Activated CD8-positive, alpha-beta memory T cell treated with anti-CD3 and anti-CD28 coated beads, Interleukin-2, amount 50 U/mL, for 1 hour (primary cell): ENCODE measurements around the gene PNPLA7.
A peak's percentile ranks its signal among the peaks of the same experiment; 100 is the strongest.
"Not testable (repeated sequence)": the region's sequence is repeated elsewhere in the genome, so short reads cannot be mapped to it uniquely, and the experiment has no call there.

Experiments
- DNase-seq: peaks from one replicate; pipeline ENCODE4 v3.0.0-alpha.2; 2020; ENCODE audit errors: extremely low read depth

Gene PNPLA7

GRCh38 chr9:137452006-137452760, 98.0 kb downstream of the PNPLA7 start:
- DNase-seq = no peak

- DNase-seq = not testable (repeated sequence)
These were observed 98.8 kb downstream of the PNPLA7 start for GRCh38 chr9:137451264-137452005.

- DNase-seq = peak; percentile 39
These were observed 99.5 kb downstream of the PNPLA7 start for GRCh38 chr9:137450539-137451222.

- DNase-seq = peak; percentile 22
These were observed 100.2 kb downstream of the PNPLA7 start for GRCh38 chr9:137449931-137450538.

- no peak for DNase-seq
These were observed 100.9 kb downstream of the PNPLA7 start for GRCh38 chr9:137449081-137449844.

GRCh38 chr9:137448602-137448962, 101.6 kb downstream of the PNPLA7 start:
- DNase-seq = no peak

GRCh38 chr9:137447722-137448601, 102.2 kb downstream of the PNPLA7 start:
- DNase-seq = no peak

GRCh38 chr9:137446851-137447471, 103.2 kb downstream of the PNPLA7 start:
- no peak for DNase-seq

- no peak for DNase-seq
These were observed 104.2 kb downstream of the PNPLA7 start for GRCh38 chr9:137445930-137446431.

- DNase-seq = peak; percentile 55
These were observed 104.9 kb downstream of the PNPLA7 start for GRCh38 chr9:137445275-137445807.

- no peak for DNase-seq
These were observed 106.0 kb downstream of the PNPLA7 start for GRCh38 chr9:137444106-137444790.

- DNase-seq = no peak
These were observed 108.3 kb downstream of the PNPLA7 start for GRCh38 chr9:137441935-137442321.

GRCh38 chr9:137441289-137441934, 108.8 kb downstream of the PNPLA7 start, which contains the start of gene ENTPD8:
TSS of gene ENTPD8 (minus strand) at chr9:137441357. CDS start at chr9:137438285, 3,072 bp downstream.
- DNase-seq = no peak

- no peak for DNase-seq
These were observed 111.0 kb downstream of the PNPLA7 start for GRCh38 chr9:137439158-137439714.

GRCh38 chr9:137438591-137439157, 111.5 kb downstream of the PNPLA7 start:
- no peak for DNase-seq

GRCh38 chr9:137437691-137438590, 112.3 kb downstream of the PNPLA7 start:
- no peak for DNase-seq
